Suprapubic skin (tissue), 4 donors: ENCODE measurements around the gene SAC3D1.

Experiments used
- CTCF ChIP-seq, 2 donors: fragments of 200-600 bp in 1 of 2; fragments of 450-650 bp in 1 of 2; sonication (generic) in 1 of 2; IDR thresholded peaks; one replicate each; pipeline ENCODE4 v1.5.1; 2016 to 2019; ENCODE audit warnings: antibody characterized with exemption in 2 of 2, mild to moderate bottlenecking in 1 of 2, moderate library complexity in 1 of 2
- POLR2A ChIP-seq, 2 donors: fragments of 450-650 bp; IDR thresholded peaks; one replicate each; pipeline ENCODE4 v1.6.1; 2017; ENCODE audit warnings: antibody characterized with exemption in 2 of 2, mild to moderate bottlenecking in 2 of 2, moderate library complexity in 2 of 2
- POLR2AphosphoS5 ChIP-seq, 3 donors: sonication (generic); formaldehyde crosslinking; IDR thresholded peaks; one replicate each; pipeline ENCODE4 v1.6.1; 2017; ENCODE audit warnings: antibody characterized with exemption in 3 of 3

- no peak for TF ChIP-seq CTCF (IDR thresholded peaks at IDR 0.05)
- TF ChIP-seq POLR2AphosphoS5 (IDR thresholded peaks at IDR 0.05), result no peak
- no peak for TF ChIP-seq POLR2A (IDR thresholded peaks at IDR 0.05)
These were observed 46.2 kb downstream of the SAC3D1 start for GRCh38 chr11:65087216-65087615.
